HCT116 (cell line): Measurements from ENCODE around the gene OLA1.

Experiments used
- CTCF ChIP-seq, 3 experiments: fragments of 200-600 bp in 1 of 3; sonication (generic) in 1 of 3; IDR thresholded peaks in 2 of 3; conservative IDR thresholded peaks in 1 of 3; 2 replicates each; pipeline ENCODE4 v1.5.1; 2012 to 2017; ENCODE audit warnings: low read depth in 2 of 3, low read length in 2 of 3, antibody characterized with exemption in 1 of 3, borderline replicate concordance in 1 of 3, control low read depth in 1 of 3, mild to moderate bottlenecking in 1 of 3, mixed read lengths in 1 of 3, mixed run types in 1 of 3, moderate library complexity in 1 of 3; ENCODE audit not compliant: insufficient read depth in 1 of 3
- SIN3A ChIP-seq: IDR thresholded peaks from 2 replicates; pipeline ENCODE4 v1.6.1; 2012; ENCODE audit warnings: low read depth

- TF ChIP-seq CTCF (IDR thresholded peaks at IDR 0.05 in 2 of 3, conservative IDR thresholded peaks at IDR 0.05 in 1 of 3; ENCODE audit: borderline replicate concordance in 1 of 3, insufficient read depth in 1 of 3, low read depth in 2 of 3, low read length in 2 of 3) = no peak
- no peak for TF ChIP-seq SIN3A
Observed at GRCh38 chr2:174083843-174084458, 164.4 kb downstream of the OLA1 start.
